GM19395 (cell line): ENCODE results near the gene ATP6V0C.

ENCODE experiments used
- ATAC-seq: cut with Tn5 transposase; IDR thresholded peaks from one replicate; pipeline ENCODE4 v1.9.1; 2021; ENCODE audit warnings: mild to moderate bottlenecking, moderate library complexity; ENCODE audit not compliant: unreplicated experiment

ATP6V0C gene

GRCh38 chr16:2513405-2514332, at the start of gene ATP6V0C:
Gene ATP6V0C (plus strand): TSS chr16:2513952. CDS start chr16:2514104, 152 bp downstream.
- ATAC-seq, result peak; percentile 61

GRCh38 chr16:2464333-2464732, 49.4 kb upstream of the ATP6V0C start:
- ATAC-seq, result no peak

- no peak for ATAC-seq
Measured at GRCh38 chr16:2465653-2466415, 47.9 kb upstream of the ATP6V0C start.

GRCh38 chr16:2466667-2467527, 46.9 kb upstream of the ATP6V0C start:
- no peak for ATAC-seq

- ATAC-seq, result no peak
Measured at GRCh38 chr16:2467528-2468232, 46.1 kb upstream of the ATP6V0C start.

- ATAC-seq, result no peak
Measured at GRCh38 chr16:2468233-2468724, 45.5 kb upstream of the ATP6V0C start.

- ATAC-seq, result no peak
Measured at GRCh38 chr16:2468725-2469398, 44.9 kb upstream of the ATP6V0C start.

GRCh38 chr16:2469399-2470233, 44.1 kb upstream of the ATP6V0C start:
- ATAC-seq, result no peak

- ATAC-seq, result no peak
Measured at GRCh38 chr16:2470234-2470601, 43.5 kb upstream of the ATP6V0C start.

GRCh38 chr16:2470603-2471015, 43.1 kb upstream of the ATP6V0C start:
- ATAC-seq, result no peak

- no peak for ATAC-seq
Measured at GRCh38 chr16:2471016-2471652, 42.6 kb upstream of the ATP6V0C start, which contains the start of gene NTN3. Gene NTN3 (plus strand): TSS chr16:2471297. CDS start chr16:2471702, 405 bp downstream.

GRCh38 chr16:2471653-2472487, 41.9 kb upstream of the ATP6V0C start:
- ATAC-seq, result no peak

GRCh38 chr16:2472488-2472864, 41.3 kb upstream of the ATP6V0C start:
- ATAC-seq, result no peak

- ATAC-seq, result no peak
Measured at GRCh38 chr16:2472885-2473445, 40.8 kb upstream of the ATP6V0C start.

GRCh38 chr16:2473446-2473926, 40.3 kb upstream of the ATP6V0C start:
- ATAC-seq, result no peak

GRCh38 chr16:2473999-2474876, 39.5 kb upstream of the ATP6V0C start:
- ATAC-seq, result peak; percentile 5
